Kasumi-1 (cell line): ENCODE results near the gene SLC9A9.
"Not testable (repeated sequence)": the region's sequence is repeated elsewhere in the genome, so short reads cannot be mapped to it uniquely, and the experiment has no call there.

Experiments
- DNase-seq, 2 experiments: peaks; one replicate each; lab custom pipeline; 2025; lab: John Stamatoyannopoulos, UW

Gene SLC9A9

GRCh38 chr3:143847787-143848631 lies at the start of gene SLC9A9:
Gene SLC9A9 (minus strand): TSS chr3:143848468. CDS start chr3:143848322, 146 bp downstream.
- peak; percentile 81 to 88 for DNase-seq

GRCh38 chr3:143897576-143898295 lies 49.5 kb upstream of the SLC9A9 start:
- DNase-seq: no peak

GRCh38 chr3:143896486-143896885 lies 48.2 kb upstream of the SLC9A9 start:
- no peak for DNase-seq

GRCh38 chr3:143895805-143896204 lies 47.5 kb upstream of the SLC9A9 start:
- peak; percentile 5 to 58 for DNase-seq

- DNase-seq: no peak
Measured at GRCh38 chr3:143888846-143889245, 40.6 kb upstream of the SLC9A9 start.

GRCh38 chr3:143888166-143888565 lies 39.9 kb upstream of the SLC9A9 start:
- no peak for DNase-seq

- DNase-seq: peak; percentile 55 to 74
Measured at GRCh38 chr3:143885780-143886427, 37.6 kb upstream of the SLC9A9 start.

- no peak for DNase-seq
Measured at GRCh38 chr3:143884861-143885260, 36.6 kb upstream of the SLC9A9 start.

- DNase-seq: no peak
Measured at GRCh38 chr3:143883151-143883550, 34.9 kb upstream of the SLC9A9 start.

- no peak for DNase-seq
Measured at GRCh38 chr3:143881095-143881494, 32.8 kb upstream of the SLC9A9 start.

- DNase-seq: peak; percentile 29 to 52
Measured at GRCh38 chr3:143875546-143875945, 27.3 kb upstream of the SLC9A9 start.

- not testable (repeated sequence) for DNase-seq
Measured at GRCh38 chr3:143873553-143873952, 25.3 kb upstream of the SLC9A9 start.

GRCh38 chr3:143865302-143865701 lies 17.0 kb upstream of the SLC9A9 start:
- DNase-seq: no peak

- no peak for DNase-seq
Measured at GRCh38 chr3:143859465-143860203, 11.4 kb upstream of the SLC9A9 start.

- no peak for DNase-seq
Measured at GRCh38 chr3:143856252-143856970, 8.1 kb upstream of the SLC9A9 start.

GRCh38 chr3:143855183-143855582 lies 6.9 kb upstream of the SLC9A9 start:
- no peak for DNase-seq

GRCh38 chr3:143851331-143852017 lies 3.2 kb upstream of the SLC9A9 start:
- peak in 1 of 2 experiments; percentile 3 for DNase-seq

- no peak for DNase-seq
Measured at GRCh38 chr3:143850877-143851276, 2.6 kb upstream of the SLC9A9 start.

- no peak for DNase-seq
Measured at GRCh38 chr3:143849854-143850549, 1.7 kb upstream of the SLC9A9 start.

- DNase-seq: no peak
Measured at GRCh38 chr3:143848704-143849103, 436 bp upstream of the SLC9A9 start.
